Smooth muscle cell of the coronary artery (primary cell): ENCODE data around the gene HSD17B12. TPM values are rescaled to one million over a fixed set of nuclear protein-coding genes. Genes with fewer than 3 reads are reported as not detected.

Experiments used
- total RNA-seq: library from RNA; depleted of rRNA; stranded (reverse); fragments of >200 nt; gene quantifications from 2 replicates; pipeline ENCODE4 v1.2.3, GENCODE V29; 2014; ENCODE audit warnings: low replicate concordance

HSD17B12 gene
- total RNA-seq, result 23.9 and 51.4 TPM in 2 replicates

DNA sequence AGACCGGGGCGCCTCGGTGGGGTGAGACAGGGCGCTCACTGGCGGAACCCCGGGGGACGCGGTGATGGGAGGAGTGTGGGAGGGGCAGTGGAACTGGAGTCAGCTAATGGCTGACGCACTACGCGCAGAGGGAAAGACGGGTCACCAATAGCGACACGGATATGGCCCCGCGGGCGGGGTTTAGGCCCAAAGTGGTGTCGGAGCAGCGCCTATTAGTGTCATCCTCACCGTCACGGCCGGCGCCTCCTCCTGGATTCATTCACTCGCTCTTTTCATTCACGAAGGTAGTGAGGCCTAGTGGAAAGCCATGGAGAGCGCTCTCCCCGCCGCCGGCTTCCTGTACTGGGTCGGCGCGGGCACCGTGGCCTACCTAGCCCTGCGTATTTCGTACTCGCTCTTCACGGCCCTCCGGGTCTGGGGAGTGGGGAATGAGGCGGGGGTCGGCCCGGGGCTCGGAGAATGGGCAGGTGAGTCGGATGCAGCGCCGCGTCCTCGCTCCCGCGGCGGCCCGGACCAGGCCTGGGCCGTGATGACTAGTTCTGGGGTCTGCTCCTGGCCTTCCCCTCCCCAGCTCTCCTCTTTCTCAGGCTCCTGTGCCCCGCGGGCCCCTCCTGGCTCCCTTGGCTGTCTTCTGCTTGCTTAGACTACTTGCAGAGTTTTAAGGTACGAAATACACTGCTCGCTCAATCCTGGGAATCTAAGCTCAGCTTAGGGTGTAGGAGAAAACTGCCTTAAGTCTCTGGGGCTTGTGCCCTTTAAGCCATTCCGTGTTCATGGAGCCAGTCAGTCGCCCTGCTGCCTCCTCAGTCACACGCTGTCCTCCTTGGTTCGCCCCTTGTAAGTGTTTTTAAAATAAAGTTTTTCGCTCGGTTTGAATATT, at the start of gene HSD17B12:
HSD17B12 (plus strand) TSS at position 218 of the 880 bp plus-strand sequence; CDS start at position 308, 90 bp downstream.

DNA sequence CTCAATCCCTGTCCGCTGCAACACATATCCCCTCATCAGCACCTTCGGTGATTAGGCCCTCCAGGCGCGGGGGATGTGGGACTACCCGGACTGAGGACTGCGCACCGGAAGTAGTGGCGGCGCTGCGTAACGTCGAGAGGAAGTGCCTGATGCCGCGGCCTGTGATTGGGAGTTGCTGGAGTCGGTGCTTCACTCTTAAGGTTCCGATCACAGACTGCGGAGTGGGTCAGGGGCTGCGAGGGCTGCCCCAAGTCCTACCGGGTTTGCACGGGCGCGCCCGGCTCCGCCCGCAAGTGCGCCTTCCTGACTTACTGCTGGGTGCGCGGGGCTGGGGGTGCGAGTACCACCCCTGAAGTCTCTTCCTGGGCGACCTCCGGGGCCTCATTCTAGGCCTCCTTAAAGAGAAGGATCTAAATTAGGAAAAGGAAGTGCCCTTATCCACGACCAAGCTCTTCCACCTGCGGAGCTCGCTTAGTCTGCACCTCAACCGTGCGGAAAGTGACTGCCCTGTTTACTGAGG, 200.2 kb downstream of the HSD17B12 start, which contains the start of gene ALKBH3:
ALKBH3 (plus strand) TSS at position 192 of the 520 bp plus-strand sequence. CDS start 1,822 bp downstream, outside the sequence.

Other genes with a start within 250 kb of the HSD17B12 start
- gene ALKBH3, start 200.1 kb downstream of the HSD17B12 start, total RNA-seq, result 16.3 and 29.9 TPM in 2 replicates